Measurements from ENCODE around the gene EXOC3L4. TPM values are rescaled to one million over a fixed set of nuclear protein-coding genes. Genes with fewer than 3 reads are reported as not detected.

EXOC3L4 gene
- total and polyA plus RNA-seq, 9 of the 15 experiments (the other 6 are each of a cell fraction or from before 2014, with no cell fraction given), result 0.10 to 6.7 (median 0.98) TPM; not detected in 1

- TF ChIP-seq ZNF507 (tag; conservative IDR thresholded peaks at IDR 0.05), result no peak
- TF ChIP-seq MEF2A (IDR thresholded peaks at IDR 0.05; ENCODE audit: control insufficient read depth, low read depth, low read length), result no peak
- TF ChIP-seq CREM (IDR thresholded peaks at IDR 0.05; ENCODE audit: low read depth), result peak; percentile 50; the same call in 1 of the 2 replicates
- TF ChIP-seq SRSF7 (optimal IDR thresholded peaks at IDR 0.05; ENCODE audit: low read depth, low read length), result no peak
- no peak for TF ChIP-seq ZNF197 (CRISPR knock-in tag; IDR thresholded peaks at IDR 0.05; ENCODE audit: low read depth)
- peak; percentile 88 for TF ChIP-seq JUND (IDR thresholded peaks at IDR 0.05; ENCODE audit: borderline replicate concordance, low read depth, low read length)
- peak; percentile 78; the same call in 2 of the 3 replicates for TF ChIP-seq JUND (tag; IDR thresholded peaks at IDR 0.05; ENCODE audit: borderline replicate concordance, low read depth, low read length)
- TF ChIP-seq WHSC1 (IDR thresholded peaks at IDR 0.05; ENCODE audit: low read length), result no peak
- TF ChIP-seq FOS (IDR thresholded peaks at IDR 0.05; ENCODE audit: extremely low read depth, insufficient read length), result no peak
- no peak for TF ChIP-seq SIN3A (IDR thresholded peaks at IDR 0.05; ENCODE audit: borderline replicate concordance in 2 of 2, control insufficient read depth in 1 of 2, low read depth in 2 of 2, low read length in 2 of 2)
- TF ChIP-seq L3MBTL2 (IDR thresholded peaks at IDR 0.05), result peak; percentile 74
- no peak for TF ChIP-seq ZNF778 (CRISPR knock-in tag; IDR thresholded peaks at IDR 0.05)
- no peak for TF ChIP-seq ZNF561 (CRISPR knock-in tag; conservative IDR thresholded peaks at IDR 0.05)
- TF ChIP-seq SMARCA4 (IDR thresholded peaks at IDR 0.05), result peak; percentile 50; the same call in 1 of the 2 replicates
- TF ChIP-seq KLF16 (IDR thresholded peaks at IDR 0.05), result no peak
- TF ChIP-seq PBX2 (CRISPR knock-in tag; IDR thresholded peaks at IDR 0.05; ENCODE audit: low read depth), result no peak
- TF ChIP-seq PBX2 (tag; conservative IDR thresholded peaks at IDR 0.05; ENCODE audit: low read depth), result no peak
- TF ChIP-seq, protein P1, sequence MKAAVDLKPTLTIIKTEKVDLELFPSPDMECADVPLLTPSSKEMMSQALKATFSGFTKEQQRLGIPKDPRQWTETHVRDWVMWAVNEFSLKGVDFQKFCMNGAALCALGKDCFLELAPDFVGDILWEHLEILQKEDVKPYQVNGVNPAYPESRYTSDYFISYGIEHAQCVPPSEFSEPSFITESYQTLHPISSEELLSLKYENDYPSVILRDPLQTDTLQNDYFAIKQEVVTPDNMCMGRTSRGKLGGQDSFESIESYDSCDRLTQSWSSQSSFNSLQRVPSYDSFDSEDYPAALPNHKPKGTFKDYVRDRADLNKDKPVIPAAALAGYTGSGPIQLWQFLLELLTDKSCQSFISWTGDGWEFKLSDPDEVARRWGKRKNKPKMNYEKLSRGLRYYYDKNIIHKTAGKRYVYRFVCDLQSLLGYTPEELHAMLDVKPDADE (conservative IDR thresholded peaks at IDR 0.05; ENCODE audit: control insufficient read depth, low read depth, low read length), result no peak
- TF ChIP-seq CXXC5 (CRISPR knock-in tag; IDR thresholded peaks at IDR 0.05), result peak; percentile 41; the same call in 1 of the 2 replicates
- TF ChIP-seq TRIM25 (IDR thresholded peaks at IDR 0.05; ENCODE audit: borderline replicate concordance), result no peak
- TF ChIP-seq MTA2 (IDR thresholded peaks at IDR 0.05; ENCODE audit: low read depth), result no peak
- no peak for TF ChIP-seq BRD9 (IDR thresholded peaks at IDR 0.05; ENCODE audit: low read depth, partially characterized antibody)
- no peak for TF ChIP-seq LARP7 (IDR thresholded peaks at IDR 0.05)
- no peak for TF ChIP-seq HLTF (IDR thresholded peaks at IDR 0.05)
These were observed 15.3 kb downstream of the EXOC3L4 start (continued) for GRCh38 chr14:103109535-103110441.
